Suprapubic skin (tissue), 4 donors: ENCODE results near the gene RAMP2.

ENCODE experiments used
- CTCF ChIP-seq, 2 donors: fragments of 200-600 bp in 1 of 2; fragments of 450-650 bp in 1 of 2; sonication (generic) in 1 of 2; IDR thresholded peaks; one replicate each; pipeline ENCODE4 v1.5.1; 2016 to 2019; ENCODE audit warnings: antibody characterized with exemption in 2 of 2, mild to moderate bottlenecking in 1 of 2, moderate library complexity in 1 of 2
- POLR2A ChIP-seq, 2 donors: fragments of 450-650 bp; IDR thresholded peaks; one replicate each; pipeline ENCODE4 v1.6.1; 2017; ENCODE audit warnings: antibody characterized with exemption in 2 of 2, mild to moderate bottlenecking in 2 of 2, moderate library complexity in 2 of 2
- POLR2AphosphoS5 ChIP-seq, 3 donors: sonication (generic); formaldehyde crosslinking; IDR thresholded peaks; one replicate each; pipeline ENCODE4 v1.6.1; 2017; ENCODE audit warnings: antibody characterized with exemption in 3 of 3

DNA sequence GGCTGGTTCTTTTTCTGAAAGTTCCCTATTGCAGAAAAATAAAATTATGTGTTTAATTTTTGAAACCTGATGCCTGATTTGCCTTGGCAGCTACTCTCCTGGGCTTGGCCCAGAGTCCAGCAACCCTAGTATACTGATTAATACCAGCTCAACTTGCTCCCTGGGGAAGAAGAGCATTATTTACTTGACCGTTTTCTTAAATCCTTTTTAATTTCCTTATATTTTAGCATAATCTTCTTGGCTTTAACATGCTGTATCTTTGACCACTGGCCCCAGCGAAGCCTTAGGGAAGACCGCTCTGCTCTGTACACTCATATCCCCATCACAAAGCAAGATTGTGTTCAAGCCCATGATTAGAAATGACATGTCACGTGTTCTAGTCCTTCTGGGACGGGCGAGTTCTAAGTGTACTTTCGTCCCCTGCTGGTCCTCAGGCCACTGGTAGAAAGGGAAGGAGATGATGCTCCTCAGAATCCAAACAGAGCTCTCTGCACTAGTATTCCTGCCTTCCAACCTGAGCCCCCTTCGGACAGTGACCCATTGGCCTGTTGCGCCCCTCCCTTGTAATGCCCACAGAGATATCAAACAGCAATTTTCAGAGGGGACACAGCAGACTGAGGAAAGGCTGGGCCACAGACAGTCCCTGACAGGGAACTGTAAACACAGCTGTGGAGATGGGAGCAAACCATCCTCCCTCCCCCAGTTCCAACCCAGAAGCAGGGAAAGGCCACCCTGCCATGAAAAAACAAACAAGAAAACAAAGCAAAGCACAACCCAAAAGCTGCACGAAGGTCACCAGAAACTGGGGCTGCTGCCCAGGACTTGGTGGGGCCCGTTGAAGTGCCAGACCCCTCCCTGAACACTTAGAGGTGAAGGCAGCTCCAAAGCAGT is 11.9 kb upstream of the RAMP2 start:
- TF ChIP-seq CTCF (IDR thresholded peaks at IDR 0.05) (no peak), POLR2A (IDR thresholded peaks at IDR 0.05) (no peak), POLR2AphosphoS5 (IDR thresholded peaks at IDR 0.05) (no peak)
